Measurements from ENCODE around the gene ERGIC3. TPM values are rescaled to one million over a fixed set of nuclear protein-coding genes. Genes with fewer than 3 reads are reported as not detected.
A peak's percentile ranks its signal among the peaks of the same experiment; 100 is the strongest.

ERGIC3 gene
- total and polyA plus RNA-seq, 2 donors (not counting 1 experiment from before 2014, with no cell fraction given), result 191 to 254 TPM

GRCh38 chr20:35561268-35561667 lies 19.4 kb downstream of the ERGIC3 start:
- Histone ChIP-seq H3K4me2 (replicated peaks; ENCODE audit: low read depth, low read length, poor library complexity, severe bottlenecking) (no peak overlapping the region), H4K20me1 (ENCODE audit: control insufficient read depth, insufficient read depth, low read length, poor library complexity, severe bottlenecking) (no peaks in the 10 kb centered on the region), H3K9ac (ENCODE audit: low read length) (no peak overlapping the region), H3K27me3 (replicated peaks in 1 of 4; ENCODE audit: control extremely low read depth in 1 of 4, control insufficient read depth in 3 of 4, insufficient read depth in 4 of 4, low read length in 3 of 4) (no peaks in the 10 kb centered on the region), H3K4me1 (ENCODE audit: control insufficient read depth in 2 of 2, insufficient read depth in 2 of 2, low read length in 2 of 2) (no peaks in the 10 kb centered on the region), H3K4me3 (ENCODE audit: control extremely low read depth in 1 of 5, extremely low read depth in 1 of 5, insufficient read depth in 1 of 5, low read depth in 2 of 5, low read length in 4 of 5) (no peak overlapping the region), H3K9me3 (ENCODE audit: control extremely low read depth in 1 of 3, control insufficient read depth in 2 of 3, insufficient read depth in 1 of 3, low read length in 2 of 3) (no peaks in the 10 kb centered on the region), H3K27ac (ENCODE audit: low read length in 2 of 2) (no peak overlapping the region), H2AFZ (ENCODE audit: insufficient read depth, low read depth, low read length, poor library complexity, severe bottlenecking) (no peak overlapping the region), H3K79me2 (ENCODE audit: control insufficient read depth, insufficient read depth, low read length) (no peaks in the 10 kb centered on the region), H3K36me3 (replicated peaks in 1 of 2; ENCODE audit: control extremely low read depth in 1 of 2, control insufficient read depth in 1 of 2, extremely low read depth in 1 of 2, insufficient read depth in 2 of 2, low read length in 1 of 2) (peaks cover 0 to 9% of the 10 kb centered on the region in 2 experiments)
- ATAC-seq (ENCODE audit: low read depth) (peak; percentile 33), DNase-seq (peak; percentile 35)
- Mint-ChIP-seq H3K9me3 (ENCODE audit: insufficient read depth) (no peaks in the 10 kb centered on the region), H3K27me3 (no peaks in the 10 kb centered on the region), H3K27ac (no peak overlapping the region), H3K4me3 (no peak overlapping the region), H3K4me1 (no peaks in the 10 kb centered on the region)
- POLR2A ChIA-PET, result interaction anchor here (0.6 kb wide), 1 partner anchor 81 kb away, joined by 8 read pairs; no protein-coding TSS in a partner anchor
- CTCF ChIA-PET, result no interaction called here
- WGBS (ENCODE audit: insufficient coverage), result 55% methylated on average over 4 of the region's 7 CpGs
- TF ChIP-seq EZH2 (IDR thresholded peaks at IDR 0.05; ENCODE audit: borderline replicate concordance, insufficient read depth, low read depth, low read length, poor library complexity, severe bottlenecking), result no peak
- peak; percentile 27 for TF ChIP-seq CTCF (IDR thresholded peaks at IDR 0.05)
- intact Hi-C loops (cut with micrococcal nuclease), result no loop called here

DNA sequence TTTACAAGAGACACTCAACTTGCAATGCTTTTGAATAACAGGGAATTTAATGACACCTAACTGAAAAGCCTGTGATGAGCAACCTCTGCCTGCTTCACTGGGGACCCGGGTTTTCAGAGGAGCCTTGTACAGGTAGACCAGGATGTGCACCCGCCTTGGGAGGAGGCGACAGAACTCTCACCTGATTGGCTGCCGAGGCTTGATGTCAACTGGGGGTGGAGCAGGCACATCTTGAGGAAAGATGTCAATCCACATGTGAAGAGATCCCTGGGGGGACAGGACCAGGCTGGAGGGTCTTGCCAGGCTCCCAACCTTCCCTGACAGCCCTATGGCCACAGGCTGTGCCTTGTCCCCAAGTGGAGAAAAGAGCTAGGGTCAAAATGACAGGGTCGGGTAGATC lies 19.8 kb downstream of the ERGIC3 start:
- CTCF ChIA-PET, result no interaction called here
- Mint-ChIP-seq H3K27ac (no peak overlapping the region), H3K9me3 (ENCODE audit: insufficient read depth) (no peaks in the 10 kb centered on the region), H3K4me1 (no peaks in the 10 kb centered on the region), H3K27me3 (no peaks in the 10 kb centered on the region), H3K4me3 (no peak overlapping the region)
- Histone ChIP-seq H3K4me2 (replicated peaks; ENCODE audit: low read depth, low read length, poor library complexity, severe bottlenecking) (no peak overlapping the region), H3K27me3 (replicated peaks in 1 of 4; ENCODE audit: control extremely low read depth in 1 of 4, control insufficient read depth in 3 of 4, insufficient read depth in 4 of 4, low read length in 3 of 4) (no peaks in the 10 kb centered on the region), H3K36me3 (replicated peaks in 1 of 2; ENCODE audit: control extremely low read depth in 1 of 2, control insufficient read depth in 1 of 2, extremely low read depth in 1 of 2, insufficient read depth in 2 of 2, low read length in 1 of 2) (peaks cover 0 to 5% of the 10 kb centered on the region in 2 experiments), H3K9me3 (ENCODE audit: control extremely low read depth in 1 of 3, control insufficient read depth in 2 of 3, insufficient read depth in 1 of 3, low read length in 2 of 3) (no peaks in the 10 kb centered on the region), H3K4me1 (ENCODE audit: control insufficient read depth in 2 of 2, insufficient read depth in 2 of 2, low read length in 2 of 2) (no peaks in the 10 kb centered on the region), H3K79me2 (ENCODE audit: control insufficient read depth, insufficient read depth, low read length) (no peaks in the 10 kb centered on the region), H2AFZ (ENCODE audit: insufficient read depth, low read depth, low read length, poor library complexity, severe bottlenecking) (no peak overlapping the region), H4K20me1 (ENCODE audit: control insufficient read depth, insufficient read depth, low read length, poor library complexity, severe bottlenecking) (no peaks in the 10 kb centered on the region), H3K9ac (ENCODE audit: low read length) (no peak overlapping the region), H3K27ac (ENCODE audit: low read length in 2 of 2) (no peak overlapping the region), H3K4me3 (ENCODE audit: control extremely low read depth in 1 of 5, extremely low read depth in 1 of 5, insufficient read depth in 1 of 5, low read depth in 2 of 5, low read length in 4 of 5) (no peak overlapping the region)
- TF ChIP-seq CTCF (IDR thresholded peaks at IDR 0.05) (no peak), EZH2 (IDR thresholded peaks at IDR 0.05; ENCODE audit: borderline replicate concordance, insufficient read depth, low read depth, low read length, poor library complexity, severe bottlenecking) (no peak)
- POLR2A ChIA-PET, result interaction anchor here (0.6 kb wide), 1 partner anchor 81 kb away, joined by 8 read pairs; no protein-coding TSS in a partner anchor
- DNase-seq (no peak), ATAC-seq (ENCODE audit: low read depth) (no peak)
- intact Hi-C loops (cut with micrococcal nuclease), result no loop called here
- 84% methylated on average over 5 of the region's 5 CpGs for WGBS (ENCODE audit: insufficient coverage)
